PC-3 (cell line): Measurements from ENCODE around the gene UNC13C. TPM values are rescaled to one million over a fixed set of nuclear protein-coding genes. Genes with fewer than 3 reads are reported as not detected.

ENCODE experiments used
- ATAC-seq: fragments of 200-7000 bp; cut with Tn5 transposase; 2 replicates; pipeline ENCODE4 v1.9.1; 2020; ENCODE audit warnings: mild to moderate bottlenecking, moderate library complexity
- BruUV-seq: library from RNA; stranded (reverse); fragments of 400-500 nt; replicated peaks from 2 replicates; lab custom pipeline; 2021; lab: Mats Ljungman, UMichigan
- CTCF ChIA-PET: fragments of 300-600 bp; sonication (Branson Sonifier 250); formaldehyde crosslinking; loops from one replicate; lab custom pipeline; 2022; ENCODE audit warnings: antibody characterized with exemption; lab: Charles Lee
- POLR2A ChIA-PET: fragments of 300-600 bp; sonication (Branson Sonifier 250); formaldehyde crosslinking; loops from one replicate; lab custom pipeline; 2022; ENCODE audit warnings: antibody characterized with exemption; ENCODE audit not compliant: unreplicated experiment; lab: Charles Lee
- DNase-seq: peaks from one replicate; pipeline ENCODE4 v3.0.0-alpha.2; 2015
- H2AFZ ChIP-seq: fragments of 300-600 bp; sonication (generic); 2 replicates; pipeline ENCODE4 v1.6.0; 2016; ENCODE audit warnings: antibody characterized with exemption, low read length
- H3F3A ChIP-seq: fragments of 300-600 bp; sonication (generic); one replicate; pipeline ENCODE4 v1.6.0; 2017; ENCODE audit warnings: antibody characterized with exemption, low read length, control low read depth, mild to moderate bottlenecking; ENCODE audit not compliant: unreplicated experiment
- H3K27ac ChIP-seq: fragments of 300-600 bp; sonication (generic); 2 replicates; pipeline ENCODE4 v1.5.1; 2016; ENCODE audit warnings: mild to moderate bottlenecking, low read length
- H3K27me3 ChIP-seq: fragments of 300-600 bp; sonication (generic); 2 replicates; pipeline ENCODE4 v1.6.1; 2016; ENCODE audit warnings: low read length, mixed read lengths
- H3K36me3 ChIP-seq: fragments of 300-600 bp; sonication (generic); 2 replicates; pipeline ENCODE4 v1.6.1; 2016; ENCODE audit warnings: low read depth, mixed run types, low read length, mixed read lengths
- H3K4me1 ChIP-seq: fragments of 300-600 bp; sonication (generic); 2 replicates; pipeline ENCODE4 v1.5.1; 2016; ENCODE audit warnings: low read length; ENCODE audit not compliant: insufficient read depth
- H3K4me2 ChIP-seq: fragments of 300-600 bp; sonication (generic); 2 replicates; pipeline ENCODE4 v1.6.0; 2016; ENCODE audit warnings: low read length
- H3K4me3 ChIP-seq: fragments of 300-600 bp; sonication (generic); 2 replicates; pipeline ENCODE4 v1.5.1; 2016; ENCODE audit warnings: mild to moderate bottlenecking, low read length, mixed read lengths
- H3K79me2 ChIP-seq: fragments of 300-600 bp; sonication (generic); 2 replicates; pipeline ENCODE4 v1.6.1; 2017; ENCODE audit warnings: low read length, mixed read lengths
- H3K9ac ChIP-seq: fragments of 300-600 bp; sonication (generic); 2 replicates; pipeline ENCODE4 v1.6.0; 2016; ENCODE audit warnings: mild to moderate bottlenecking, low read length
- H3K9me2 ChIP-seq: fragments of 300-600 bp; sonication (generic); replicated peaks from 2 replicates; pipeline ENCODE4 v1.6.1; 2016; ENCODE audit warnings: mixed run types, low read length, mixed read lengths
- H3K9me3 ChIP-seq: fragments of 300-600 bp; sonication (generic); 2 replicates; pipeline ENCODE4 v1.6.1; 2016; ENCODE audit warnings: low read length, mixed read lengths
- H4K20me1 ChIP-seq: fragments of 300-600 bp; sonication (generic); 2 replicates; pipeline ENCODE4 v1.6.1; 2016; ENCODE audit warnings: low read length, mixed read lengths
- EZH2 ChIP-seq: fragments of 300-600 bp; sonication (generic); IDR thresholded peaks from one replicate; pipeline ENCODE4 v1.6.1; 2017; ENCODE audit warnings: antibody characterized with exemption, mild to moderate bottlenecking, low read length; ENCODE audit not compliant: unreplicated experiment
- EZH2phosphoT487 ChIP-seq: fragments of 300-600 bp; sonication (generic); IDR thresholded peaks from 2 replicates; pipeline ENCODE4 v1.6.1; 2018; ENCODE audit warnings: mild to moderate bottlenecking, antibody characterized with exemption, low read length, borderline replicate concordance
- intact Hi-C: fragments of 100-400 bp; cut with micrococcal nuclease; formaldehyde crosslinking; loops from 2 replicates; pipeline ENCODE4 v1.9.0; 2023
- total RNA-seq: library from RNA; depleted of rRNA; stranded (reverse); fragments of >200 nt; gene quantifications from 2 replicates; pipeline ENCODE4 v1.2.3, GENCODE V29; 2014
- TF ChIP-seq, protein P1 (sequence below): fragments of 300-600 bp; sonication (generic); conservative IDR thresholded peaks from 2 replicates; pipeline ENCODE4 v1.5.1; 2017; ENCODE audit warnings: antibody characterized with exemption, low read depth, mild to moderate bottlenecking, low read length

UNC13C gene
- total RNA-seq, 1 experiment from 2014 or later: not detected

DNA sequence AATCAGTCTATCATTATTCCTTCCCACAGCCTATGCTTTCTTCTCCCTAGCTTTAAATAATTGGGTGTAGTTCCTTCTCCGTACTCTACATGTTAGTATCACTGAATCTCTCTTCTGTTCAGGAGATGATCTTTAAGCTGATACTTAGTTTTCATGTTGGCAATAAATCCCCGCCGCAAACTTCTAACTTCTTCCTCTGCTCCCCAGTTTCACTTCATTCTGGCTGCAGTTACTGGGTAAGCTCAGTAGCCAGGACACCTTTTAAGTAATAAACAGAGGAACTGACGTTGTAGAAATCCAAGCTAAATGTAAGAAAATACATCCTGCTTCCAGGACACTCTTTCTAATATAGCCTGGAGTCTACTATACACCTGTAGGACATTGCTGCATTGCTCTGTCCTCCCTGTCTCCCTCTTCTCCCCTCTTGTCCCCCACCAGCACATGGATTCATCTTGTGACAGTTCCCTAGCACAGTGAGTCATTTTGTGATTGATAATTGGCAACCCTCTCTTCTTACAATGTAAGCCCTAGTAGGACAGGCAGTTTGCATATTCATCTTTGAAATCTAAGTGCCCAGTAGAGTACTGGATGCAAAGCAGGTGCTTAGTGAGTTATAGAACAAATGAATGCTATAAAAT, 598.2 kb downstream of the UNC13C start:
- Histone ChIP-seq H3K9me2 (no peaks in the 10 kb centered on the region), H3K36me3 (no peaks in the 10 kb centered on the region), H3K79me2 (no peaks in the 10 kb centered on the region), H3K4me1 (no peaks in the 10 kb centered on the region), H3K4me3 (no peak overlapping the region), H4K20me1 (no peaks in the 10 kb centered on the region), H3F3A (no peaks in the 10 kb centered on the region), H3K9ac (no peak overlapping the region), H3K4me2 (no peak overlapping the region), H2AFZ (no peak overlapping the region), H3K9me3 (no peaks in the 10 kb centered on the region), H3K27ac (no peak overlapping the region), H3K27me3 (no peaks in the 10 kb centered on the region)
- CTCF ChIA-PET: no interaction called here
- intact Hi-C loops: no loop called here
- DNase-seq (no peak), ATAC-seq (no peak)
- POLR2A ChIA-PET: no interaction called here
- no TSS peak for BruUV-seq
- TF ChIP-seq, protein P1, sequence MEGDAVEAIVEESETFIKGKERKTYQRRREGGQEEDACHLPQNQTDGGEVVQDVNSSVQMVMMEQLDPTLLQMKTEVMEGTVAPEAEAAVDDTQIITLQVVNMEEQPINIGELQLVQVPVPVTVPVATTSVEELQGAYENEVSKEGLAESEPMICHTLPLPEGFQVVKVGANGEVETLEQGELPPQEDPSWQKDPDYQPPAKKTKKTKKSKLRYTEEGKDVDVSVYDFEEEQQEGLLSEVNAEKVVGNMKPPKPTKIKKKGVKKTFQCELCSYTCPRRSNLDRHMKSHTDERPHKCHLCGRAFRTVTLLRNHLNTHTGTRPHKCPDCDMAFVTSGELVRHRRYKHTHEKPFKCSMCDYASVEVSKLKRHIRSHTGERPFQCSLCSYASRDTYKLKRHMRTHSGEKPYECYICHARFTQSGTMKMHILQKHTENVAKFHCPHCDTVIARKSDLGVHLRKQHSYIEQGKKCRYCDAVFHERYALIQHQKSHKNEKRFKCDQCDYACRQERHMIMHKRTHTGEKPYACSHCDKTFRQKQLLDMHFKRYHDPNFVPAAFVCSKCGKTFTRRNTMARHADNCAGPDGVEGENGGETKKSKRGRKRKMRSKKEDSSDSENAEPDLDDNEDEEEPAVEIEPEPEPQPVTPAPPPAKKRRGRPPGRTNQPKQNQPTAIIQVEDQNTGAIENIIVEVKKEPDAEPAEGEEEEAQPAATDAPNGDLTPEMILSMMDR: no peak

DNA sequence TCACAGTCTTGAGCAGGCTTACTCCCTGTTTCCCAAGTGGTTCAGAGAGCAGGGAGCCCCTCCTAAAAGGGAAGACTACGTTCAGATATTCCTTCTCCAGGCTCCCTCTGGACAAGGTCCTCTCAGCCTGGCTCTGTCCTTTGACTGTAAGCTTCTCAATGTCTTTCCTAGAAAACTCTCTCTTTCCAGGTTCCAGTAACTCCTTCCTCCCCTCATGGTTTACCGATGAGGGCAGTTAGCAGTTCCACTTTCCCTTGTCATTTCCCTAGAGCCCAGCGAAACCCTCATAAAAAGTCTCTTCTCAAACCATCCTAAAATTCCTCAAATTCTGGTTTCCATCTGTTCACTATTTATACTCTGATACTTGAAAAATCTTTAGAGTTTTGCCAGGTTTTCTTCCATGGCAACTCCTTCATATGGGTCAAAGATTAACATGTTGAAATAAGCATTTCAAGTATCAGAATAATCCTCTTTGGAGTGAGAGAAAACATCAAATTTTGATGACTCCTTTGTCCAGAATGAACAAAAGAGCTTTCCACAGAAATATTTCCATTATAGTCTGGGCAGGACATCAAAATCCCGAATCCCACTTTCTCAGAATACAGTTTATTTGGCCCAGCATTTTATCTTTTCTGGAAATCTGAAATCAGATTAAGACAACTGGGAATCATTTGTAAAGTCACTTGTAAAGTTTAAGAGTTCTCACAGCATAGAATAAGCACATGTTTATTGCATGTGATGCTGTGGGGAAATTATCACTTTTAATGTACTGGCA, 599.4 kb downstream of the UNC13C start:
- no peaks in the 10 kb centered on the region for H3F3A ChIP-seq
- BruUV-seq: no TSS peak
- POLR2A ChIA-PET: no interaction called here
- H3K4me1 ChIP-seq: no peaks in the 10 kb centered on the region
- H3K79me2 ChIP-seq: no peaks in the 10 kb centered on the region
- no peak overlapping the region for H3K4me2 ChIP-seq
- no peak for ATAC-seq
- DNase-seq: no peak
- no peak overlapping the region for H3K9ac ChIP-seq
- H3K9me3 ChIP-seq: no peaks in the 10 kb centered on the region
- TF ChIP-seq EZH2 (no peak), EZH2phosphoT487 (no peak)
- TF ChIP-seq, protein P1: no peak
- H3K4me3 ChIP-seq: no peak overlapping the region
- no peak overlapping the region for H3K27ac ChIP-seq
- CTCF ChIA-PET: no interaction called here
- no peaks in the 10 kb centered on the region for H4K20me1 ChIP-seq
- no peaks in the 10 kb centered on the region for H3K36me3 ChIP-seq
- H3K27me3 ChIP-seq: no peaks in the 10 kb centered on the region
- no peaks in the 10 kb centered on the region for H3K9me2 ChIP-seq
- intact Hi-C loops: no loop called here
- no peak overlapping the region for H2AFZ ChIP-seq

- ATAC-seq (no peak), DNase-seq (no peak)
- POLR2A ChIA-PET: no interaction called here
- no TSS peak for BruUV-seq
- no peaks in the 10 kb centered on the region for H3F3A ChIP-seq
- H3K9ac ChIP-seq: no peak overlapping the region
- TF ChIP-seq, protein P1: no peak
- TF ChIP-seq EZH2 (no peak), EZH2phosphoT487 (no peak)
- CTCF ChIA-PET: no interaction called here
- no peaks in the 10 kb centered on the region for H3K9me3 ChIP-seq
- H3K9me2 ChIP-seq: no peaks in the 10 kb centered on the region
- H3K4me2 ChIP-seq: no peak overlapping the region
- no peaks in the 10 kb centered on the region for H4K20me1 ChIP-seq
- H3K27ac ChIP-seq: no peak overlapping the region
- H2AFZ ChIP-seq: no peak overlapping the region
- H3K36me3 ChIP-seq: no peaks in the 10 kb centered on the region
- H3K4me1 ChIP-seq: no peaks in the 10 kb centered on the region
- H3K79me2 ChIP-seq: no peaks in the 10 kb centered on the region
- intact Hi-C loops: no loop called here
- no peak overlapping the region for H3K4me3 ChIP-seq
- H3K27me3 ChIP-seq: no peaks in the 10 kb centered on the region
Measured at GRCh38 chr15:54579855-54580254, 601.6 kb downstream of the UNC13C start.
